Osteocyte (in vitro differentiated cells): ENCODE measurements around the gene NME4. TPM values are rescaled to one million over a fixed set of nuclear protein-coding genes. Genes with fewer than 3 reads are reported as not detected.

Source experiments
- DNase-seq: peaks from one replicate; pipeline ENCODE4 v3.0.0; 2021; ENCODE audit warnings: mixed read lengths; ENCODE audit not compliant: unreplicated experiment; ENCODE audit errors: extremely low spot score
- H3K27ac Mint-ChIP-seq: one replicate; pipeline ENCODE4 v1.8.0; 2021; ENCODE audit warnings: mild to moderate bottlenecking, mixed read lengths; ENCODE audit not compliant: unreplicated experiment
- H3K27me3 Mint-ChIP-seq: one replicate; pipeline ENCODE4 v1.8.0; 2021; ENCODE audit warnings: mixed read lengths; ENCODE audit not compliant: unreplicated experiment
- H3K36me3 Mint-ChIP-seq: one replicate; pipeline ENCODE4 v1.8.0; 2021; ENCODE audit warnings: mixed read lengths; ENCODE audit not compliant: unreplicated experiment
- H3K4me1 Mint-ChIP-seq: one replicate; pipeline ENCODE4 v1.8.0; 2021; ENCODE audit warnings: mixed read lengths; ENCODE audit not compliant: unreplicated experiment
- H3K4me3 Mint-ChIP-seq: one replicate; pipeline ENCODE4 v1.8.0; 2021; ENCODE audit warnings: mild to moderate bottlenecking, moderate library complexity, mixed read lengths; ENCODE audit not compliant: unreplicated experiment
- H3K9me3 Mint-ChIP-seq: one replicate; pipeline ENCODE4 v1.8.0; 2021; ENCODE audit warnings: mixed read lengths; ENCODE audit not compliant: unreplicated experiment
- total RNA-seq: library from RNA; stranded (reverse); gene quantifications from 2 replicates; pipeline ENCODE4 v1.2.1, GENCODE V29; 2021
- TF ChIP-seq, protein P1 (sequence below): fragments of 200-600 bp; sonication (generic); IDR thresholded peaks from 2 replicates; pipeline ENCODE4 v1.5.0; 2021; ENCODE audit warnings: antibody characterized with exemption, mild to moderate bottlenecking, moderate library complexity

The NME4 gene
- total RNA-seq, 1 donor from 2014 or later = 148 TPM

- H3K9me3 Mint-ChIP-seq = no peaks in the 10 kb centered on the region
- TF ChIP-seq, protein P1, sequence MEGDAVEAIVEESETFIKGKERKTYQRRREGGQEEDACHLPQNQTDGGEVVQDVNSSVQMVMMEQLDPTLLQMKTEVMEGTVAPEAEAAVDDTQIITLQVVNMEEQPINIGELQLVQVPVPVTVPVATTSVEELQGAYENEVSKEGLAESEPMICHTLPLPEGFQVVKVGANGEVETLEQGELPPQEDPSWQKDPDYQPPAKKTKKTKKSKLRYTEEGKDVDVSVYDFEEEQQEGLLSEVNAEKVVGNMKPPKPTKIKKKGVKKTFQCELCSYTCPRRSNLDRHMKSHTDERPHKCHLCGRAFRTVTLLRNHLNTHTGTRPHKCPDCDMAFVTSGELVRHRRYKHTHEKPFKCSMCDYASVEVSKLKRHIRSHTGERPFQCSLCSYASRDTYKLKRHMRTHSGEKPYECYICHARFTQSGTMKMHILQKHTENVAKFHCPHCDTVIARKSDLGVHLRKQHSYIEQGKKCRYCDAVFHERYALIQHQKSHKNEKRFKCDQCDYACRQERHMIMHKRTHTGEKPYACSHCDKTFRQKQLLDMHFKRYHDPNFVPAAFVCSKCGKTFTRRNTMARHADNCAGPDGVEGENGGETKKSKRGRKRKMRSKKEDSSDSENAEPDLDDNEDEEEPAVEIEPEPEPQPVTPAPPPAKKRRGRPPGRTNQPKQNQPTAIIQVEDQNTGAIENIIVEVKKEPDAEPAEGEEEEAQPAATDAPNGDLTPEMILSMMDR = no peak
- DNase-seq = no peak
- no peak overlapping the region for H3K27ac Mint-ChIP-seq
- no peak overlapping the region for H3K4me3 Mint-ChIP-seq
- peaks cover 12% of the 10 kb centered on the region for H3K4me1 Mint-ChIP-seq
- peaks cover 4% of the 10 kb centered on the region for H3K36me3 Mint-ChIP-seq
- no peaks in the 10 kb centered on the region for H3K27me3 Mint-ChIP-seq
Measured at GRCh38 chr16:354971-355461, 42.0 kb upstream of the NME4 start.

- no peaks in the 10 kb centered on the region for H3K27me3 Mint-ChIP-seq
- DNase-seq = no peak
- TF ChIP-seq, protein P1 = no peak
- H3K4me1 Mint-ChIP-seq = no peaks in the 10 kb centered on the region
- no peaks in the 10 kb centered on the region for H3K9me3 Mint-ChIP-seq
- H3K27ac Mint-ChIP-seq = no peak overlapping the region
- H3K4me3 Mint-ChIP-seq = no peak overlapping the region
- no peaks in the 10 kb centered on the region for H3K36me3 Mint-ChIP-seq
Measured at GRCh38 chr16:356741-357140, 40.3 kb upstream of the NME4 start.

GRCh38 chr16:359067-359763, 37.8 kb upstream of the NME4 start:
- no peaks in the 10 kb centered on the region for H3K9me3 Mint-ChIP-seq
- no peak for DNase-seq
- no peaks in the 10 kb centered on the region for H3K36me3 Mint-ChIP-seq
- H3K4me3 Mint-ChIP-seq = no peak overlapping the region
- no peak overlapping the region for H3K27ac Mint-ChIP-seq
- no peaks in the 10 kb centered on the region for H3K27me3 Mint-ChIP-seq
- TF ChIP-seq, protein P1 = no peak
- H3K4me1 Mint-ChIP-seq = peaks cover 4% of the 10 kb centered on the region

GRCh38 chr16:359871-360697, 36.9 kb upstream of the NME4 start:
- H3K9me3 Mint-ChIP-seq = no peaks in the 10 kb centered on the region
- H3K36me3 Mint-ChIP-seq = no peaks in the 10 kb centered on the region
- H3K27ac Mint-ChIP-seq = no peak overlapping the region
- H3K4me3 Mint-ChIP-seq = no peak overlapping the region
- no peaks in the 10 kb centered on the region for H3K27me3 Mint-ChIP-seq
- TF ChIP-seq, protein P1 = no peak
- H3K4me1 Mint-ChIP-seq = peaks cover 4% of the 10 kb centered on the region
- DNase-seq = no peak
